GM12878 (cell line): ENCODE data around the gene MAGI3.

Source experiments
- POLR2A ChIP-seq: IDR thresholded peaks from 2 replicates; pipeline ENCODE4 v1.6.1; 2011; ENCODE audit warnings: low read depth, mild to moderate bottlenecking, low read length
- ZZZ3 ChIP-seq: IDR thresholded peaks from 2 replicates; pipeline ENCODE4 v1.6.1; 2011; ENCODE audit warnings: low read depth; ENCODE audit not compliant: control insufficient read depth, insufficient read length
- TF ChIP-seq, protein P1 (sequence below), 3 experiments: IDR thresholded peaks in 2 of 3; conservative IDR thresholded peaks in 1 of 3; 2 replicates each; pipeline ENCODE4 v1.5.1; 2011; ENCODE audit warnings: low read depth in 3 of 3, low read length in 3 of 3, mild to moderate bottlenecking in 3 of 3, control low read depth in 2 of 3, moderate library complexity in 2 of 3, inconsistent platforms in 1 of 3, mixed read lengths in 1 of 3; ENCODE audit not compliant: control insufficient read depth in 2 of 3, insufficient read depth in 1 of 3; ENCODE audit errors: extremely low read depth in 1 of 3

DNA sequence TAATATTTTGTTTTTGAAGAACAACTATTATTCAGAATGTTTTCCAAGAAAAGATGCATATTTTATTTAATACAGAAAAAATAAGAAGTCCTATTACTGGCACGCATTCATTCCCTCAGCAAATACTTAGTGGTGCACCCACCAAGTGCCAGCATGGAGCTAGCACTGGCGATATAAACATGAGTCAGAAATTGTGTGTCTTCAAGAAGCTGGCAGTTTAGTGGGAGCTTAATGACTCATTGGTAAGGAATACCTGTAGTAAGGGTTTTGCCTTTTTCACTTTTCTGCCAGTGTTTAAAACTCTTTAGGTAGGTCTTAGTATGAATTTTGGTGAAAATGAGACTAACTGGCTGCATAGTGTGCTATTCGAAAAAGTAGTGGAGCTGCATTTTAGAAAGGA lies 6.3 kb downstream of the MAGI3 start:
- TF ChIP-seq, protein P1, sequence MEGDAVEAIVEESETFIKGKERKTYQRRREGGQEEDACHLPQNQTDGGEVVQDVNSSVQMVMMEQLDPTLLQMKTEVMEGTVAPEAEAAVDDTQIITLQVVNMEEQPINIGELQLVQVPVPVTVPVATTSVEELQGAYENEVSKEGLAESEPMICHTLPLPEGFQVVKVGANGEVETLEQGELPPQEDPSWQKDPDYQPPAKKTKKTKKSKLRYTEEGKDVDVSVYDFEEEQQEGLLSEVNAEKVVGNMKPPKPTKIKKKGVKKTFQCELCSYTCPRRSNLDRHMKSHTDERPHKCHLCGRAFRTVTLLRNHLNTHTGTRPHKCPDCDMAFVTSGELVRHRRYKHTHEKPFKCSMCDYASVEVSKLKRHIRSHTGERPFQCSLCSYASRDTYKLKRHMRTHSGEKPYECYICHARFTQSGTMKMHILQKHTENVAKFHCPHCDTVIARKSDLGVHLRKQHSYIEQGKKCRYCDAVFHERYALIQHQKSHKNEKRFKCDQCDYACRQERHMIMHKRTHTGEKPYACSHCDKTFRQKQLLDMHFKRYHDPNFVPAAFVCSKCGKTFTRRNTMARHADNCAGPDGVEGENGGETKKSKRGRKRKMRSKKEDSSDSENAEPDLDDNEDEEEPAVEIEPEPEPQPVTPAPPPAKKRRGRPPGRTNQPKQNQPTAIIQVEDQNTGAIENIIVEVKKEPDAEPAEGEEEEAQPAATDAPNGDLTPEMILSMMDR (IDR thresholded peaks at IDR 0.05 in 2 of 3, conservative IDR thresholded peaks at IDR 0.05 in 1 of 3; ENCODE audit: control insufficient read depth in 2 of 3, extremely low read depth in 1 of 3, insufficient read depth in 1 of 3, low read depth in 3 of 3, low read length in 3 of 3): no peak
- TF ChIP-seq POLR2A: no peak
- TF ChIP-seq ZZZ3: no peak
